ENCODE results near the gene BCKDHA. TPM values are rescaled to one million over a fixed set of nuclear protein-coding genes. Genes with fewer than 3 reads are reported as not detected.

The BCKDHA gene
- total RNA-seq, 1 donor from 2014 or later, result 16.3 TPM

DNA sequence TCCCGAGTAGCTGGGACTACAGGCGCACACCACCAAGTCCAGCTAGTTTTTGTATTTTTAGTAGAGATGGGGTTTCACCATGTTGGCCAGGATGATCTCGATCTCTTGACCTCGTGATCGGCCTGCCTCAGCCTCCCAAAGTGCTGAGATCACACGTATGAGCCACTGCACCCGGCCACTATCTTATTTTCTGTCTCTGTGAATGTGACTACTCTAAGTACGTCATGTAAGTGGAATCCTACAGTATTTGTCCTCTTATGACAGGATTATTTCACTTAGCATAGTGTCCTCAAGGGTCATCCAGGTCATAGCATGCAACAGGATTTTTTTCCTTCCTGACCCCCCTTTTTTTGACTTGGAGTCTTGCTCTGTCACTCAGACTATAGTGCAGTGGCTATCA lies 26.1 kb upstream of the BCKDHA start:
- H3K4me3 Mint-ChIP-seq (ENCODE audit: low read depth), result no peak overlapping the region
- no peaks in the 10 kb centered on the region for H3K27me3 Mint-ChIP-seq
- no peaks in the 10 kb centered on the region for H3K36me3 Mint-ChIP-seq (ENCODE audit: insufficient read depth)
- H3K4me1 Mint-ChIP-seq (ENCODE audit: low read depth), result peaks cover 9% of the 10 kb centered on the region
- no peaks in the 10 kb centered on the region for H3K9me3 Mint-ChIP-seq (ENCODE audit: low read depth)
- TF ChIP-seq, protein P1, sequence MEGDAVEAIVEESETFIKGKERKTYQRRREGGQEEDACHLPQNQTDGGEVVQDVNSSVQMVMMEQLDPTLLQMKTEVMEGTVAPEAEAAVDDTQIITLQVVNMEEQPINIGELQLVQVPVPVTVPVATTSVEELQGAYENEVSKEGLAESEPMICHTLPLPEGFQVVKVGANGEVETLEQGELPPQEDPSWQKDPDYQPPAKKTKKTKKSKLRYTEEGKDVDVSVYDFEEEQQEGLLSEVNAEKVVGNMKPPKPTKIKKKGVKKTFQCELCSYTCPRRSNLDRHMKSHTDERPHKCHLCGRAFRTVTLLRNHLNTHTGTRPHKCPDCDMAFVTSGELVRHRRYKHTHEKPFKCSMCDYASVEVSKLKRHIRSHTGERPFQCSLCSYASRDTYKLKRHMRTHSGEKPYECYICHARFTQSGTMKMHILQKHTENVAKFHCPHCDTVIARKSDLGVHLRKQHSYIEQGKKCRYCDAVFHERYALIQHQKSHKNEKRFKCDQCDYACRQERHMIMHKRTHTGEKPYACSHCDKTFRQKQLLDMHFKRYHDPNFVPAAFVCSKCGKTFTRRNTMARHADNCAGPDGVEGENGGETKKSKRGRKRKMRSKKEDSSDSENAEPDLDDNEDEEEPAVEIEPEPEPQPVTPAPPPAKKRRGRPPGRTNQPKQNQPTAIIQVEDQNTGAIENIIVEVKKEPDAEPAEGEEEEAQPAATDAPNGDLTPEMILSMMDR (IDR thresholded peaks at IDR 0.05; ENCODE audit: unreplicated experiment), result no peak
- no peak overlapping the region for H3K27ac Mint-ChIP-seq
- DNase-seq (ENCODE audit: low spot score, unreplicated experiment), result no peak

DNA sequence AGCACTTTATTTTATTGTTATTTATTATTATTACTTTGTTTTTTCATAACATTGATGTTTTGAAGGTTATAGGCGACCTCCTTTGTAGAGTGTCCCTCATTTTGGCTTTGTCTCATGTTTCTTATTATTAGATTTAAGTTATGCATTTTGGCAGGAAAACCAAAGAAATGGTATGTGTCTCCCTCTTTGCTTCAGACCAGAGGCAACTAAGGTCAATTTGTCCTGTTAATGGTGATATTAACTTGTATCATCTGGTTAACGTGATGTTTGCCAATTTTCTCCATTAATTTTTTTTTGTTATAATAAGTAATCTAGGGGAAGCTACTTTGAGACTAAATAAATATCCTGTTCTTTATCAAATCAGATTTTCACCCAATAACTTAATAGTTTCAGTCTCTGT lies 25.1 kb upstream of the BCKDHA start:
- Mint-ChIP-seq H3K36me3 (ENCODE audit: insufficient read depth) (no peaks in the 10 kb centered on the region), H3K9me3 (ENCODE audit: low read depth) (no peaks in the 10 kb centered on the region), H3K27me3 (no peaks in the 10 kb centered on the region), H3K4me1 (ENCODE audit: low read depth) (peaks cover 11% of the 10 kb centered on the region), H3K27ac (no peak overlapping the region), H3K4me3 (ENCODE audit: low read depth) (no peak overlapping the region)
- TF ChIP-seq, protein P1 (IDR thresholded peaks at IDR 0.05; ENCODE audit: unreplicated experiment), result no peak
- DNase-seq (ENCODE audit: low spot score, unreplicated experiment), result no peak

DNA sequence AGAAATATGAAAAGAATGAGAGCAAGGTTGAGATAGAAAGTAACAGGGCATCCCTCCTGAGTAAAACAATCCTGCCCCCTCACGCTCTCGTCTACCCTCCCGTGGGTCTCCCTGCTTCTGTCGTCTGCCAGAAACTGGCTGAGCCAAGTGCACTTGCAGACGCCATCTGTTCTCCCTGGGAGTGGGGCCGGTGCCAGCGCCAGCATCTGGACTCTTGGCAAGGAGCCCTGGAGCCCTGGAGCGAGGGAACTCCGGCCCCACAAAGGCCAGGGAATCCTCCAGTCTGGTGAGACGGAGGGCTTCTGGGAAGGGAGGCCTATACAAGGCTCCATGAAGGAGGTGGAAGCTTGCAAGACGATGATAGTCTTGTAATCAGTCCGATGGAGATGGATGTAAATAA lies 23.6 kb upstream of the BCKDHA start:
- Mint-ChIP-seq H3K36me3 (ENCODE audit: insufficient read depth) (no peaks in the 10 kb centered on the region), H3K9me3 (ENCODE audit: low read depth) (no peaks in the 10 kb centered on the region), H3K27me3 (no peaks in the 10 kb centered on the region), H3K4me3 (ENCODE audit: low read depth) (no peak overlapping the region), H3K27ac (no peak overlapping the region), H3K4me1 (ENCODE audit: low read depth) (peaks cover 8% of the 10 kb centered on the region)
- TF ChIP-seq, protein P1 (IDR thresholded peaks at IDR 0.05; ENCODE audit: unreplicated experiment), result no peak
- DNase-seq (ENCODE audit: low spot score, unreplicated experiment), result no peak

DNA sequence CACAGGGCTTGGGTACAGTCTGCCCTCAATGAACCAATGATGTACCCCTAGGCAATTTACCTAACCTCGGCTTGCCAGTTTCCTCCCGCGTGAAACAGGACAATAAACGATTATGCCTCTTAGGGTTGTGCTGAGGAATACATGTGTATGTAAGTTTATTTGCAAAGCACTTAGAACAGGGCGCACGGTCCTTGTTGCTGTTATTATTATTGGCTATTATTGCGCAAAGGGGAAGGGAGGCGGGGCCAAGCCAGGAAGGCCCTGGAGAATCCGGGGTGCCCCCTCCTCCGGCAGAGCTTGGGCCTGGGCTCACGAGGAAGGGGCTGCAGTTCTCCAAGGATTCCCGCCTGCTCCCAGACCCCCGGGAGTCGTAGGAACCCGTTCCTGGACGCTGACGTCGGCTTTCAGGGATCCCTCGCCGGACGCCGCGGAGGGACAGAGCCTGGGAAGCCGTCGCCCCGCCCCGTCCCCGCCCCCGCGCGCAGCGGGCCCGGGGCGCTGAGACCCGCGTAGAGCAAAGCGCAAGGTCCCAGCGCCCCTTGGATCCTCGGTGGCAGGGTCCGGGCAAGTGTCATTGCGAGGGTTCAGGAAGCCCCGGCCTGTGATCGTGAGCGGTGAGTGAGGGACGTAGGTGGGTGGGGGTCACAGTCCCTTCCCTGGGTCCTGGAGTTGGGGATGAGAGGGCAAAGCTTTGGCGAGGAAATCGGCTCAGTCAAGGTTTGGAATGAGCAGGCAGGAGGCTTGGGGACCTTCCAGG lies 21.2 kb upstream of the BCKDHA start, which contains the start of gene TMEM91:
TMEM91 (plus strand) TSS at position 293 of the 757 bp plus-strand sequence. CDS start 1,777 bp downstream, outside the sequence.
- Mint-ChIP-seq H3K36me3 (ENCODE audit: insufficient read depth) (no peaks in the 10 kb centered on the region), H3K27me3 (no peaks in the 10 kb centered on the region), H3K4me3 (ENCODE audit: low read depth) (peak within 1 kb of the TSS; percentile 61), H3K9me3 (ENCODE audit: low read depth) (no peaks in the 10 kb centered on the region), H3K4me1 (ENCODE audit: low read depth) (peaks cover 8% of the 10 kb centered on the region), H3K27ac (peak within 1 kb of the TSS; percentile 60)
- DNase-seq (ENCODE audit: low spot score, unreplicated experiment), result no peak
- TF ChIP-seq, protein P1 (IDR thresholded peaks at IDR 0.05; ENCODE audit: unreplicated experiment), result no peak

DNA sequence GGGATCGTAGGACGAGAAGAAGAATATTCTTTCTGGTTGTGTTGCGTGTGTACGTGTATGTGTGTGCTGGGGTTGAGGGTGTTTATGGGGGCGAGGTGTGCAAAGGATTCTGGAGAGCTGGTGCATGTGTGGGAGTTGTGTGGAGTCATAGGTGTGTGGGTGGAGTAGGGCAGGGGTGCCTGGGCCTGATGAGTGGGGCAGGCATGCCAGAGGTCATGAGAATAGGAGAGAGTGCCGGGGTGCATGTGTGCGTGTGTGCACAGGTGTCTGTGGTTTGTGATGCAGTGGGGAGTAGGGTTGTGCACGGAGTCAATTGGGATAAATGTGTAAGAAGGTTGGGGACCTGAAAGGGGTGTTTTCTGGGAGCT lies 20.6 kb upstream of the BCKDHA start:
- Mint-ChIP-seq H3K36me3 (ENCODE audit: insufficient read depth) (no peaks in the 10 kb centered on the region), H3K27me3 (no peaks in the 10 kb centered on the region), H3K9me3 (ENCODE audit: low read depth) (no peaks in the 10 kb centered on the region), H3K4me3 (ENCODE audit: low read depth) (peak overlapping the region; percentile 61), H3K4me1 (ENCODE audit: low read depth) (peaks cover 8% of the 10 kb centered on the region), H3K27ac (peak overlapping the region; percentile 48)
- no peak for DNase-seq (ENCODE audit: low spot score, unreplicated experiment)
- TF ChIP-seq, protein P1 (IDR thresholded peaks at IDR 0.05; ENCODE audit: unreplicated experiment), result no peak

All from progenitor cell of endocrine pancreas (in vitro differentiated cells).